ENCODE results near the gene MIEN1.
"Not testable (repeated sequence)": the region's sequence is repeated elsewhere in the genome, so short reads cannot be mapped to it uniquely, and the experiment has no call there.

GRCh38 chr17:39725923-39726322 lies 4.4 kb downstream of the MIEN1 start:
- not testable (repeated sequence) for TF ChIP-seq CTCF (IDR thresholded peaks at IDR 0.05); POLR2A (IDR thresholded peaks at IDR 0.05; ENCODE audit: low read depth); EP300 (IDR thresholded peaks at IDR 0.05); POLR2AphosphoS5 (IDR thresholded peaks at IDR 0.05)

Data from esophagus muscularis mucosa (tissue), 4 donors.